Psoas muscle (tissue), 8 donors: ENCODE measurements around the gene SUPT5H. TPM values are rescaled to one million over a fixed set of nuclear protein-coding genes. Genes with fewer than 3 reads are reported as not detected.

ENCODE experiments used
- ATAC-seq, 4 donors: fragments of 200-7000 bp; cut with Tn5 transposase; one replicate each; pipeline ENCODE4 v1.9.1; 2020; ENCODE audit warnings: moderate library complexity in 3 of 4, mild to moderate bottlenecking in 2 of 4
- DNase-seq, 2 donors: peaks; one replicate each; pipeline ENCODE4 v3.0.0-alpha.2; 2020
- H3K27ac ChIP-seq: fragments of 200-600 bp; one replicate; pipeline ENCODE4 v1.8.0; 2022
- H3K27me3 ChIP-seq, 3 donors: fragments of 200-600 bp in 1 of 3; one replicate each; pipeline versions ENCODE4 v1.6.1 to v1.8.0; 2013 to 2022; ENCODE audit warnings: low read length in 2 of 3, mild to moderate bottlenecking in 2 of 3, moderate library complexity in 1 of 3; ENCODE audit not compliant: insufficient read depth in 3 of 3
- H3K36me3 ChIP-seq, 2 donors: fragments of 200-600 bp in 1 of 2; one replicate each; pipeline versions ENCODE4 v1.6.1 to v1.8.0; 2013 to 2022; ENCODE audit warnings: low read depth in 1 of 2, mild to moderate bottlenecking in 1 of 2, moderate library complexity in 1 of 2; ENCODE audit not compliant: insufficient read depth in 1 of 2
- H3K4me1 ChIP-seq: fragments of 200-600 bp; one replicate; pipeline ENCODE4 v1.8.0; 2022
- H3K4me3 ChIP-seq: fragments of 200-600 bp; one replicate; pipeline ENCODE4 v1.8.0; 2022; ENCODE audit warnings: mild to moderate bottlenecking
- H3K9me3 ChIP-seq: fragments of 200-600 bp; one replicate; pipeline ENCODE4 v1.8.0; 2022
- WGBS, 3 donors: extraction: QIAGEN DNeasy Blood & Tissue Kit; methylation state at CpG; one replicate each; pipeline versions ENCODE4 v1.1.6 to v1.1.7; 2013; 5-methylcytosine and 5-hydroxymethylcytosine counted together
- intact Hi-C, 2 donors: fragments of 100-400 bp; cut with DNase I; formaldehyde crosslinking; loops; one replicate each; pipeline versions ENCODE4 v1.11.0 to v1.14.2; 2022
- polyA plus RNA-seq, 3 donors: library from polyadenylated mRNA; stranded (reverse); fragments of 200-250 nt; gene quantifications; one replicate each; pipeline ENCODE4 v1.2.3, GENCODE V29; 2013
- total RNA-seq, 4 donors: library from RNA; stranded (reverse); fragmentation: NEBNext Ultra II Directional in 2 of 4; extraction: Animal tissue kit (Norgen Biotek cat#: 25700) in 2 of 4; gene quantifications; one replicate each; pipeline versions ENCODE4 v1.2.1 to v1.2.4, GENCODE V29; 2021 to 2023
- TF ChIP-seq, protein P1 (sequence below): fragments of 200-600 bp; IDR thresholded peaks from one replicate; pipeline ENCODE4 v1.8.0; 2022; ENCODE audit warnings: antibody characterized with exemption
- donor health status: healthy with polysubstance abuse.
- donor health status: DM: no; HTN: no; CAD: no; lungs with moderate emphysema.
- donor health status: Bipolar disorder and iron deficiency.
- donor health status: healthy.
- donor health status: DM: yes; HTN: yes; CAD: no.
- donor health status: DM: no; HTN: no; CAD: no.
- donor health status: DM: no; HTN: no; CAD: no.
- donor health status: DM: yes; HTN: yes; CAD: no.

Gene SUPT5H
- total and polyA plus RNA-seq, 7 donors: 60.7 to 97.1 (median 82.7) TPM

- peaks cover 0 to 65% (median 31%) of the 10 kb centered on the region in 3 donors for H3K27me3 ChIP-seq
- no peaks in the 10 kb centered on the region for H3K36me3 ChIP-seq
- no peak for ATAC-seq
- intact Hi-C loops: no loop called here
- no peak for DNase-seq
- no peak overlapping the region for H3K27ac ChIP-seq
- WGBS, 3 donors: 37 to 51% (median 39%) methylated on average over 6 of the region's 6 CpGs
- TF ChIP-seq, protein P1, sequence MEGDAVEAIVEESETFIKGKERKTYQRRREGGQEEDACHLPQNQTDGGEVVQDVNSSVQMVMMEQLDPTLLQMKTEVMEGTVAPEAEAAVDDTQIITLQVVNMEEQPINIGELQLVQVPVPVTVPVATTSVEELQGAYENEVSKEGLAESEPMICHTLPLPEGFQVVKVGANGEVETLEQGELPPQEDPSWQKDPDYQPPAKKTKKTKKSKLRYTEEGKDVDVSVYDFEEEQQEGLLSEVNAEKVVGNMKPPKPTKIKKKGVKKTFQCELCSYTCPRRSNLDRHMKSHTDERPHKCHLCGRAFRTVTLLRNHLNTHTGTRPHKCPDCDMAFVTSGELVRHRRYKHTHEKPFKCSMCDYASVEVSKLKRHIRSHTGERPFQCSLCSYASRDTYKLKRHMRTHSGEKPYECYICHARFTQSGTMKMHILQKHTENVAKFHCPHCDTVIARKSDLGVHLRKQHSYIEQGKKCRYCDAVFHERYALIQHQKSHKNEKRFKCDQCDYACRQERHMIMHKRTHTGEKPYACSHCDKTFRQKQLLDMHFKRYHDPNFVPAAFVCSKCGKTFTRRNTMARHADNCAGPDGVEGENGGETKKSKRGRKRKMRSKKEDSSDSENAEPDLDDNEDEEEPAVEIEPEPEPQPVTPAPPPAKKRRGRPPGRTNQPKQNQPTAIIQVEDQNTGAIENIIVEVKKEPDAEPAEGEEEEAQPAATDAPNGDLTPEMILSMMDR: no peak
- peaks cover 9% of the 10 kb centered on the region for H3K4me1 ChIP-seq
- no peak overlapping the region for H3K4me3 ChIP-seq
- no peaks in the 10 kb centered on the region for H3K9me3 ChIP-seq
Measured at GRCh38 chr19:39516270-39516669, 70.9 kb downstream of the SUPT5H start.

GRCh38 chr19:39517432-39517831 lies 72.0 kb downstream of the SUPT5H start:
- H3K27me3 ChIP-seq: peaks cover 0 to 55% (median 31%) of the 10 kb centered on the region in 3 donors
- DNase-seq: no peak

DNA sequence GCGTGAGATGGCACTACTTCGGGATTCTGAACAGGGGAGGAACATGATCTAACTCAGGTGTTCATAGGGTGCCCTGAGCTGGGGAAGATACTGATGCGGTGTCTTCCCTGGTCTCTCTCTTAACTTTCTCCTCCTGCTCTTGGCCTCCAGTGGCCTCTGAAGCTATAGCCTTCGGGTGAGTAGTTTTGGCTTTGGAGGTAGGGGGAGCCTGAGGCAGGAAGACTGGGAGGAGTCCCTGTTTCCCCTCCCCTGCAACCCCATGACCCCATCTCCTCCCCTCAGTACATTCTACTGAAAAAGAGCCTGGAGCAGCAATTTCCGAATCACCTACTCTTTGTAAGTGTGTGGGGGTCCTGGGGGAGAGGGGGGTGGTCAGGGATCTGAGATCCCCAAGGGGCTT lies 73.1 kb downstream of the SUPT5H start:
- Histone ChIP-seq H3K4me3 (no peak overlapping the region), H3K27ac (no peak overlapping the region), H3K9me3 (no peaks in the 10 kb centered on the region), H3K27me3 (peaks cover 0 to 46% (median 27%) of the 10 kb centered on the region in 3 donors), H3K36me3 (no peaks in the 10 kb centered on the region), H3K4me1 (peaks cover 9% of the 10 kb centered on the region)
- DNase-seq: no peak
- intact Hi-C loops: no loop called here
- TF ChIP-seq, protein P1: no peak
- ATAC-seq: no peak
- WGBS, 3 donors: 53 to 57% (median 55%) methylated on average over 5 of the region's 5 CpGs

More at GRCh38 chr19:39517432-39517831, 72.0 kb downstream of the SUPT5H start:
- TF ChIP-seq, protein P1: no peak
- 65 to 81% (median 76%) methylated on average over 3 of the region's 3 CpGs for WGBS, 3 donors
- Histone ChIP-seq H3K4me3 (no peak overlapping the region), H3K9me3 (no peaks in the 10 kb centered on the region), H3K27ac (no peak overlapping the region), H3K4me1 (peaks cover 9% of the 10 kb centered on the region), H3K36me3 (no peaks in the 10 kb centered on the region)
- ATAC-seq: no peak
- intact Hi-C loops: no loop called here

- H3K4me1 ChIP-seq: peaks cover 9% of the 10 kb centered on the region
- no peak overlapping the region for H3K27ac ChIP-seq
- DNase-seq: no peak
- TF ChIP-seq, protein P1: no peak
- WGBS, 3 donors: 60 to 68% (median 62%) methylated on average over 9 of the region's 9 CpGs
- H3K36me3 ChIP-seq: no peaks in the 10 kb centered on the region
- intact Hi-C loops: no loop called here
- ATAC-seq: no peak
- H3K9me3 ChIP-seq: no peaks in the 10 kb centered on the region
- H3K4me3 ChIP-seq: no peak overlapping the region
- H3K27me3 ChIP-seq: peaks cover 0 to 42% (median 26%) of the 10 kb centered on the region in 3 donors
Measured at GRCh38 chr19:39518975-39519374, 73.6 kb downstream of the SUPT5H start.
